Stimulated activated CD8-positive, alpha-beta memory T cell treated with anti-CD3 and anti-CD28 coated beads, Interleukin-4, amount 100 ng/mL, for 24 hours (primary cell): ENCODE results near the gene PAOX.

Experiments used
- DNase-seq: peaks from one replicate; pipeline ENCODE4 v3.0.0-alpha.2; 2020; ENCODE audit warnings: low read depth

The PAOX gene

GRCh38 chr10:133439517-133440461 lies 60.7 kb downstream of the PAOX start:
- no peak for DNase-seq

GRCh38 chr10:133440633-133441285 lies 61.7 kb downstream of the PAOX start:
- DNase-seq = no peak
